OCI-LY1 (cell line): Measurements from ENCODE around the gene ZNF182.
"Not testable (repeated sequence)": the region's sequence is repeated elsewhere in the genome, so short reads cannot be mapped to it uniquely, and the experiment has no call there.

Experiments
- H2AFZ ChIP-seq: fragments of 200-600 bp; sonication (generic), shearing (Covaris generic); 2 replicates; pipeline ENCODE4 v1.6.0; 2014; ENCODE audit warnings: antibody characterized with exemption, mild to moderate bottlenecking, low read length
- H3F3A ChIP-seq: fragments of 200-600 bp; sonication (generic), shearing (Covaris generic); 2 replicates; pipeline ENCODE4 v1.6.0; 2014; ENCODE audit warnings: mild to moderate bottlenecking, antibody characterized with exemption, low read length, moderate library complexity; ENCODE audit not compliant: insufficient read depth
- H3K27ac ChIP-seq: fragments of 200-600 bp; sonication (generic); 2 replicates; pipeline ENCODE4 v1.5.1; 2014; ENCODE audit warnings: low read length, mixed run types, mild to moderate bottlenecking, low read depth; ENCODE audit not compliant: poor library complexity, severe bottlenecking
- H3K27me3 ChIP-seq: fragments of 200-600 bp; sonication (generic); 2 replicates; pipeline ENCODE4 v1.6.0; 2014; ENCODE audit warnings: antibody characterized with exemption, mild to moderate bottlenecking, low read length, moderate library complexity; ENCODE audit not compliant: insufficient read depth
- H3K36me3 ChIP-seq: fragments of 200-600 bp; sonication (generic); 2 replicates; pipeline ENCODE4 v1.6.1; 2014; ENCODE audit warnings: mild to moderate bottlenecking, antibody characterized with exemption, low read length, moderate library complexity, mixed read lengths; ENCODE audit not compliant: insufficient read depth
- H3K4me1 ChIP-seq: fragments of 200-600 bp; sonication (generic); 2 replicates; pipeline ENCODE4 v1.5.1; 2014; ENCODE audit warnings: mild to moderate bottlenecking, low read length, moderate library complexity; ENCODE audit not compliant: insufficient read depth, severe bottlenecking
- H3K4me2 ChIP-seq: fragments of 200-600 bp; sonication (generic), shearing (Covaris generic); 2 replicates; pipeline ENCODE4 v1.6.1; 2014; ENCODE audit warnings: low read length
- H3K4me3 ChIP-seq: fragments of 200-600 bp; sonication (generic); 2 replicates; pipeline ENCODE4 v1.5.1; 2014; ENCODE audit warnings: low read length, low read depth, mild to moderate bottlenecking, mixed read lengths; ENCODE audit not compliant: poor library complexity, severe bottlenecking
- H3K79me2 ChIP-seq: fragments of 200-600 bp; shearing (Covaris generic); 2 replicates; pipeline ENCODE4 v1.6.1; 2016; ENCODE audit warnings: mixed run types, low read length, mixed read lengths; ENCODE audit not compliant: insufficient read depth
- H3K9ac ChIP-seq: fragments of 200-600 bp; sonication (generic), shearing (Covaris generic); 2 replicates; pipeline ENCODE4 v1.6.1; 2014; ENCODE audit warnings: mild to moderate bottlenecking, low read length, mixed read lengths
- H3K9me2 ChIP-seq: fragments of 200-600 bp; sonication (generic), shearing (Covaris generic); 2 replicates; pipeline ENCODE4 v1.6.1; 2014; ENCODE audit warnings: low read depth, mild to moderate bottlenecking, low read length, mixed read lengths
- H3K9me3 ChIP-seq: fragments of 200-600 bp; shearing (Covaris generic); 2 replicates; pipeline ENCODE4 v1.6.1; 2014; ENCODE audit warnings: low read length, mixed read lengths
- H4K20me1 ChIP-seq: fragments of 200-600 bp; sonication (generic), shearing (Covaris generic); 2 replicates; pipeline ENCODE4 v1.6.0; 2016; ENCODE audit warnings: mild to moderate bottlenecking, low read length; ENCODE audit not compliant: insufficient read depth
- EZH2 ChIP-seq: fragments of 200-600 bp; sonication (generic), shearing (Covaris generic); IDR thresholded peaks from 2 replicates; pipeline ENCODE4 v1.8.0; 2017; ENCODE audit warnings: borderline replicate concordance, mixed run types, mild to moderate bottlenecking, antibody characterized with exemption, low read length, moderate library complexity, mixed read lengths
- TF ChIP-seq, protein P1 (sequence below): fragments of 200-600 bp; sonication (generic), shearing (Covaris generic); IDR thresholded peaks from 2 replicates; pipeline ENCODE4 v1.5.1; 2017; ENCODE audit warnings: mild to moderate bottlenecking, antibody characterized with exemption, low read length, moderate library complexity, mixed read lengths

The ZNF182 gene

GRCh38 chrX:48043056-48043455 lies 39.3 kb upstream of the ZNF182 start:
- Histone ChIP-seq H3K4me1 (no peaks in the 10 kb centered on the region), H3K79me2 (no peaks in the 10 kb centered on the region), H3K27ac (no peak overlapping the region), H3K9me3 (no peaks in the 10 kb centered on the region), H3K36me3 (no peaks in the 10 kb centered on the region), H3F3A (no peaks in the 10 kb centered on the region), H3K27me3 (no peaks in the 10 kb centered on the region), H3K4me2 (no peak overlapping the region), H4K20me1 (no peaks in the 10 kb centered on the region), H3K9me2 (no peaks in the 10 kb centered on the region), H3K9ac (no peak overlapping the region), H2AFZ (no peak overlapping the region), H3K4me3 (no peak overlapping the region)
- TF ChIP-seq EZH2 = no peak
- TF ChIP-seq, protein P1, sequence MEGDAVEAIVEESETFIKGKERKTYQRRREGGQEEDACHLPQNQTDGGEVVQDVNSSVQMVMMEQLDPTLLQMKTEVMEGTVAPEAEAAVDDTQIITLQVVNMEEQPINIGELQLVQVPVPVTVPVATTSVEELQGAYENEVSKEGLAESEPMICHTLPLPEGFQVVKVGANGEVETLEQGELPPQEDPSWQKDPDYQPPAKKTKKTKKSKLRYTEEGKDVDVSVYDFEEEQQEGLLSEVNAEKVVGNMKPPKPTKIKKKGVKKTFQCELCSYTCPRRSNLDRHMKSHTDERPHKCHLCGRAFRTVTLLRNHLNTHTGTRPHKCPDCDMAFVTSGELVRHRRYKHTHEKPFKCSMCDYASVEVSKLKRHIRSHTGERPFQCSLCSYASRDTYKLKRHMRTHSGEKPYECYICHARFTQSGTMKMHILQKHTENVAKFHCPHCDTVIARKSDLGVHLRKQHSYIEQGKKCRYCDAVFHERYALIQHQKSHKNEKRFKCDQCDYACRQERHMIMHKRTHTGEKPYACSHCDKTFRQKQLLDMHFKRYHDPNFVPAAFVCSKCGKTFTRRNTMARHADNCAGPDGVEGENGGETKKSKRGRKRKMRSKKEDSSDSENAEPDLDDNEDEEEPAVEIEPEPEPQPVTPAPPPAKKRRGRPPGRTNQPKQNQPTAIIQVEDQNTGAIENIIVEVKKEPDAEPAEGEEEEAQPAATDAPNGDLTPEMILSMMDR = no peak

GRCh38 chrX:48035891-48036290 lies 32.1 kb upstream of the ZNF182 start:
- H3K9ac ChIP-seq = no peak overlapping the region
- no peak overlapping the region for H3K4me2 ChIP-seq
- H3K27me3 ChIP-seq = no peaks in the 10 kb centered on the region
- H4K20me1 ChIP-seq = no peaks in the 10 kb centered on the region
- H2AFZ ChIP-seq = no peak overlapping the region
- TF ChIP-seq EZH2 = no peak
- TF ChIP-seq, protein P1 = no peak
- H3F3A ChIP-seq = no peaks in the 10 kb centered on the region
- H3K36me3 ChIP-seq = no peaks in the 10 kb centered on the region
- no peak overlapping the region for H3K4me3 ChIP-seq
- no peaks in the 10 kb centered on the region for H3K9me2 ChIP-seq
- H3K9me3 ChIP-seq = no peaks in the 10 kb centered on the region
- no peaks in the 10 kb centered on the region for H3K4me1 ChIP-seq
- no peaks in the 10 kb centered on the region for H3K79me2 ChIP-seq
- no peak overlapping the region for H3K27ac ChIP-seq

GRCh38 chrX:48030641-48031173 lies 26.9 kb upstream of the ZNF182 start:
- not testable (repeated sequence) for H3K79me2 ChIP-seq, H3K4me1 ChIP-seq, H3F3A ChIP-seq, H3K4me3 ChIP-seq, H3K9me2 ChIP-seq, H3K9ac ChIP-seq, H3K9me3 ChIP-seq, H3K36me3 ChIP-seq, H4K20me1 ChIP-seq, H3K27me3 ChIP-seq, H3K4me2 ChIP-seq, H2AFZ ChIP-seq, H3K27ac ChIP-seq

DNA sequence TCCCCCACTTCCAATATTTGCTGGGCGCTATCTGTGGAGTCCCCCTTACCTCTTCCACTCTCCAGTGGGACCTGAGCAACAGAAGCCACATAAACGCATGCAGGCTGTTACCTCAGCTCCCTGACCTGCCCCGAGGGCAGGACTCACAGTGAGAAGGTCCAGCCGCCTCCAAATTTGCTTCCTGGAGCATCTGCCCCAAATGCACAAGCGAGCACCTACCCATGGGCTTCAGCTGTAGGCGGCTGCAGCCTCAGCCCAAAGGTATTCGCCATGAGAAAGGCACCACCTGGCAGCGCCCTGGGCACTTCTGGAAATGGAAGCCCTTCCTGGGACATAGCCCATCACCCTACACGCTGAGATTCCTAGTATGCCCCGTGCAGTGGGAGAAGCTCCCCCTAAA lies 26.4 kb upstream of the ZNF182 start:
- Histone ChIP-seq H3K9ac (no peak overlapping the region), H3K79me2 (no peaks in the 10 kb centered on the region), H3K27me3 (no peaks in the 10 kb centered on the region), H3K4me2 (no peak overlapping the region), H3K9me2 (no peaks in the 10 kb centered on the region), H3K9me3 (no peaks in the 10 kb centered on the region), H3F3A (no peaks in the 10 kb centered on the region), H3K36me3 (no peaks in the 10 kb centered on the region), H2AFZ (no peak overlapping the region), H3K4me3 (no peak overlapping the region), H3K4me1 (peaks cover 6% of the 10 kb centered on the region), H3K27ac (no peak overlapping the region), H4K20me1 (no peaks in the 10 kb centered on the region)
- no peak for TF ChIP-seq EZH2
- TF ChIP-seq, protein P1 = no peak
